GM18858 (cell line): Measurements from ENCODE around the gene NPFFR1.
A peak's percentile ranks its signal among the peaks of the same experiment; 100 is the strongest.

Source experiments
- ATAC-seq: cut with Tn5 transposase; IDR thresholded peaks from one replicate; pipeline ENCODE4 v1.9.1; 2021; ENCODE audit not compliant: unreplicated experiment

Gene NPFFR1

GRCh38 chr10:70289739-70290138 lies 5.9 kb upstream of the NPFFR1 start:
- ATAC-seq = no peak

- no peak for ATAC-seq
Measured at GRCh38 chr10:70286616-70287015, 2.8 kb upstream of the NPFFR1 start.

- ATAC-seq = no peak
Measured at GRCh38 chr10:70285476-70285831, 1.6 kb upstream of the NPFFR1 start.

GRCh38 chr10:70284542-70285475 lies 1.0 kb upstream of the NPFFR1 start:
- ATAC-seq = no peak

GRCh38 chr10:70283071-70283444 lies 746 bp downstream of the NPFFR1 start:
- no peak for ATAC-seq

- no peak for ATAC-seq
Measured at GRCh38 chr10:70281609-70282008, 2.2 kb downstream of the NPFFR1 start.

- no peak for ATAC-seq
Measured at GRCh38 chr10:70280099-70280498, 3.7 kb downstream of the NPFFR1 start.

- no peak for ATAC-seq
Measured at GRCh38 chr10:70277396-70278030, 6.3 kb downstream of the NPFFR1 start.

- ATAC-seq = no peak
Measured at GRCh38 chr10:70274643-70275042, 9.2 kb downstream of the NPFFR1 start.

GRCh38 chr10:70272925-70273316 lies 10.9 kb downstream of the NPFFR1 start:
- peak; percentile 42 for ATAC-seq

GRCh38 chr10:70271996-70272924 lies 11.5 kb downstream of the NPFFR1 start:
- ATAC-seq = no peak

- ATAC-seq = no peak
Measured at GRCh38 chr10:70270952-70271351, 12.9 kb downstream of the NPFFR1 start.

- ATAC-seq = no peak
Measured at GRCh38 chr10:70269741-70270140, 14.1 kb downstream of the NPFFR1 start.

- ATAC-seq = no peak
Measured at GRCh38 chr10:70268376-70268775, 15.4 kb downstream of the NPFFR1 start.

- ATAC-seq = no peak
Measured at GRCh38 chr10:70267161-70267933, 16.5 kb downstream of the NPFFR1 start.

GRCh38 chr10:70266701-70267100 lies 17.1 kb downstream of the NPFFR1 start:
- no peak for ATAC-seq

GRCh38 chr10:70266056-70266455 lies 17.7 kb downstream of the NPFFR1 start:
- no peak for ATAC-seq

GRCh38 chr10:70265032-70265689 lies 18.6 kb downstream of the NPFFR1 start:
- ATAC-seq = no peak

GRCh38 chr10:70260734-70261133 lies 23.1 kb downstream of the NPFFR1 start:
- ATAC-seq = no peak

- no peak for ATAC-seq
Measured at GRCh38 chr10:70260259-70260658, 23.5 kb downstream of the NPFFR1 start.
